SHP77 (cell line): ENCODE data around the gene PLA2G2E.

Experiments
- DNase-seq, 2 experiments: peaks; one replicate each; lab custom pipeline; 2025; lab: John Stamatoyannopoulos, UW

The PLA2G2E gene

DNA sequence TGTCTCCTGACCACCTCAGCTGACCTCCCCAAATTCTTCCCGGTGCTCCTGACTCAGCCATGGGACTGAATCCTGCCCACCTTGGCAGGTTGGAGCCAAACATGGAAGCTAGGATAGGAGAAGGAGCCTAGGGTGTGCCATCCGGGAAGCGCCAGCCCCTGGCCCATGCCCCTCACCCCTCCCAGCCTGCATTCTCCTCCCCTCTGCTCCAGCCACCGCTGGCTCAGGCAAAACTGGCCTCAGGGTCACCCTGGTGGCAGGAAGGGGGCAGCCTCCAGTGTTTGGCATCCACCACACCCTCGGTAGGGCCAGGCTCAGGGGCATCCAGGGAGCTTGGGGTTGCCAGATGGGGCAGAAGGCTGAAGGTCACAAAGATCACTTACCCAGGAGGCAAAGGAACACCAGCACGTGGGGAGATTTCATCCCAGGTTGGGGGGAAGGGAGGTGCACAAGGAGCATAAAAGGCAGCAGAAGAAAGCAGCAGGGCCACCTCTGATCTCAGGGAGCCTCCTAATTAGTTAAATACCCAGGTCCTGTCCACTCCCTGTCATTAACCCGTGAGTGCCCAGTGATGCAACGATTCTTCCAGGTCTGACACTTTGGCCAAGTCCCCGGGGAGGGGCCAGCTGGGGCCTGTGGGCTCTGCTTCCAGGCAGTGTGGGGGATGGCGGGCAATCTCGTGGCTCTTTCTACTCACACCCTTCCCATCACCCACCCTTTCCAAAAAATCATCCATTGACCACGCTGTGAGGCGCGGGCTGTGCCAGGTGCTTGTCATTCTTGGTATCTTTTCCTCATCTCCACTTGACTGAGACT is at the start of gene PLA2G2E:
Gene PLA2G2E (minus strand): TSS at position 481 of the 816 bp plus-strand sequence. CDS start 58 bp downstream, at position 423.
- no peak for DNase-seq

DNA sequence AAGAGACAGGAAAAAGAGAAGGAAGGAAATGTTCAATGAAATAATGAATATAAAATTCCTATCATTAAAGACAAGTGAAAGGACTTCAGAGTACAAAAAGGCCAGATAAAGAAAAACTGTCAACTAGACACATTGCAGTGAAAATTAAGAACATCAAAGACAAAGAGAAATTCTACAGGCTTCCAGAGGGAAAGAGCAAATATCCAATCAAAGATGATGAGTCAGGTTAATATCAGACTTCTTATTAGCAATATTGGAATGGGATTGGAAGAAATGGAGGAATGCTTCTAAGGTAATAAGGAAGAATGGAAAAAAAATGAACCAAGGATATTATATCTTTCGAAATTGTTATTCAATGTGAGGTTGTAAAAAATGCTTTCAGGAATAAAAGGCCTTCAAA is 48.2 kb upstream of the PLA2G2E start:
- no peak for DNase-seq

GRCh38 chr1:19969898-19970660 is 46.7 kb upstream of the PLA2G2E start:
- no peak for DNase-seq

DNA sequence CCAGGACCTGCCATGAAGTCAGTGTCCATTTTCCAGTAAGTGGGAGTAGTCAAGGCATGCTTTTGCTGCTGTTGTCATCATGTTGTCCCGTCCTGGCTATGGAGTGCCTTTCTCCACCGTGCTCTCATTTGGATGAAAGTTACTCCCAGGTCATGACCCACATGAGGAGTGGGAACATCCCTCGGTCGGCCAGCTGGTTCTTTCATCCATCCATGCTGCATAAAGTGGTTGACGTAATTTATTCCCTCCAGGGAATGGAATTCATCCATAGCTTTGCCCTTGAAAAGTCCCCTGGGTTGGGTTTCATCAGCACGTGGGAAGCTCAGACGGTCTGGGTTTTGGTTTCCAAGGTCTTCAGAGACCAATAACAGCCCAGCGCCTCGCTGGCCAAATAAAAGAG is 44.4 kb upstream of the PLA2G2E start:
- no peak for DNase-seq

DNA sequence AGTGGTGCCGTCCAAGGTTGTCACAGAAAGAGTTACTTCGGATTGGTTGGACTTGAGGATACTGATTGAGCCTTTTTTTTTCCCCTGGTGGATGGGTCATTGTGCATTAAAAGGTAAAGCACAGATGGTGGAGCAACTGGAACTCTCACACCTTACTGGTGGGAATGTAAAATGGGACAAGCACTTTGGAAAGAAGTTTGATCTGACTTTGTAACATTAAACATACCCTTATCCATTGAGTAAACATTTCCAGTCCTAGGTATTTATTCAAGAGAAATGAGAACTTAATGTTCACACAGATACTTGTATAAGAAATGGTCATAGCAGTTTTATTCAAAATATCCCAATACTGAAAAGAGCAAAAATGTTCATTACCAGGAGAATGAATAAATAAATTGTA is 41.1 kb upstream of the PLA2G2E start:
- DNase-seq, result no peak

DNA sequence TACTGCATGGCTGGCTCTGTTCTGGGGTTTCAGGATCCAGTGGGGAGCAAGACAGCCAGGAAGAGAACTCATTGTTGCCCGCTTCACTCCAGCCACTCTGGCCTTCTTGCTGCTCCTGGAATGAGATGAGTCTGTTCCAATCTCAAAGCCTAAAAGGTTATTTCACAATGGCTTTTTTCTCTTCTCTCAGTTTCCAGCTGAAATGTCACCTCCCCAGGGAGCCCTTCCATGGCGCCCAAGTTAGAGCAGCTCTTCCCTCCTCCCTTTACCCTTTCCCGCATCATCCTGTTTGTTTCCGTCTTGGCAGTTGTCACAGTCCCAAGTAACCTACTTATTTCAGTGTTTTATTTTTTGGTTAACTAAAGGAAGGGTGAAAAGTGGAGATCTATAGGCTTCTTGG is 40.2 kb upstream of the PLA2G2E start:
- no peak for DNase-seq

DNA sequence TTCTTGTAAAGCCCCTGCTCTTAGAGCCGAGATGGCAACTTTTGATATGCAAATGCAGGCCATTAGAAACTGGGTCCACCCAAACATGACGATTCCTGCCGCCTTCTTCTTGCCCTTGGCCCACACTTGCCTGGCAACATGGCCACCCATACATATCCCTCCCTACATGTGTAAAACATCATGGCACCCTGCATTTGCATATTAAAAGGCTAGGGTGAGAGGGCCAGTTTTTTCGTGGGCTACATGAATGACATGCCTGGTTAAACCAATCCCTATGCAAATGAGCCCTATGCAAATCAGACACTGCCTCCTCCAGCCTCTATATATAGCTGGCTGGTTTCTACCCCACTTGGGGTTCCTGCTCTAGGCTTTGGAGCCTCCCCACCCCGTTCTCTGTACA is 37.2 kb upstream of the PLA2G2E start:
- DNase-seq, result no peak

- no peak for DNase-seq
Measured at GRCh38 chr1:19957779-19958178, 34.4 kb upstream of the PLA2G2E start.

- DNase-seq, result no peak
Measured at GRCh38 chr1:19955534-19956170, 32.2 kb upstream of the PLA2G2E start.

DNA sequence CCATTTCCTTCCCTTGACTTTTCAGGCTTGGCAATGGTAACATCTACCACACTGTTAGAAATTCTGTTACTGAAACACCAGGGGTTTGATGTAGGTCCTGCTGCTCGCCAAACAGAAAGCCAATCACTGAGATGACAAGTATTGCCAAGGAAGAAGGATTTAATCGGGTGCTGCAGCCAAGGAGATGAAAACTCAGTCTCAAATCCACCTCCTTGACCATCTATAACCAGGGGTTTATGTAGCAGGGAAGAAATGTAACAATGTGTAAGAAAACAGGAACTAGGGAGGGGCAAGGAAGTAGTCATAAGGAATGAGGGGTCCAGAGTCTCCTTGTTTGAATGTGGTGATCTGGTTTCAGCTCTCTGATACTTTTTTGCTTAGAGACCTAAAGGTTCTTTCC is 30.6 kb upstream of the PLA2G2E start:
- DNase-seq, result no peak

DNA sequence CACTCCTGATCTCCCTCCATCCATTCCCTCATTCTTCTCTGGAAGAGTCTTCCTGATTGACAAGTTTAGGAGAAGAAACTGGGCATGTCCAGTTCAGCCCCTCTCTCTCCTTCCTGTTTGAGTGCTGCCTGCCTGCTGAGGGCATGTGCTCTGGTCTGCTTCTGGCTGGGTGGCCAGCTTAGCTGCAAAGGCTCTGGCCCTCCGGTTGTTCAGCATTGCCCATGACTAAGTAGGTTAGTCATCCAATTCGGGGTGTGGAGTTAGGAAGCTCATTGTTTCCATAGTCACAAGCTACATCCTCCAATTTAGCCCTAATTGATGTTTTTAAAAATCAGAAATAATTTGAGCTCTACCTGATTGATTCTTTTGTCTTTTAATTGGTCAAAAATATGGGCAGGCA is 25.6 kb upstream of the PLA2G2E start:
- no peak for DNase-seq

DNA sequence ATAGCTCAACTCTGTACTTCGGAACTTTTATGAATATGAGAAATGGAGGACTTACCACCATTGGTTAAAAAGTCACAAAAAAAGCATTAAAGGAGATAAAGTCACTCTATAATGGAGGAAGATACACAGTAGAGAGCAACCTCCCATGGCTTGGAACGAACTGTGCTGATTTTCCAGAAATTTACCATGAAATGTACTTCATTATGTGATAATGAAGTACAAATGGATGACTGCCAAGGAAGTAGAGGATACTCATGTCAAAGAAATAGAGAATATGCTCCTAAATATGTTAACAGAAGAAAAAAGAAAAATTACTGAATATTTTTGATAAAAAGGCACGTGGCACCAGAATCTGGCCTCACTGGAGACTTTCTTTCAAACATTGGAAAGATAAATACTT is 23.6 kb upstream of the PLA2G2E start:
- no peak for DNase-seq

DNA sequence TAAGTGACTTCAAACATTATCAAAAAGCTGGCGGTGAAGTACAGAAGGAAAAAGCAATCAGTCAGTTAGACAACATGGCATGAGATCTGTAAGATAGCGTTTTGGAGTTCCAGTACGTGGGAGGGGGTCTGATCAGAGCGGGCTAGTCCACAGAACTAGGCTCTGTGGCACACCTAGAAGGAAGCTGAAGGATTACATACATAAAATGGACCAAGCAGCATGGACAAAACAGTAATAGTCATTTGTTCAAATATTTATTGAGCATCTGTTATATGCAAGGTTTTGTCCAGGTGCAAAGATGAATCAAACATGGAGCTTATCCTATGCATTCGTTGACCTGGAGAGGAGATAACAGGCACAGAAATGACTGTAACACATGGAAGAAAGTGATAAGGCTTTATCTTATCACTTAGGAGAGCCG is 22.9 kb upstream of the PLA2G2E start:
- no peak for DNase-seq

DNA sequence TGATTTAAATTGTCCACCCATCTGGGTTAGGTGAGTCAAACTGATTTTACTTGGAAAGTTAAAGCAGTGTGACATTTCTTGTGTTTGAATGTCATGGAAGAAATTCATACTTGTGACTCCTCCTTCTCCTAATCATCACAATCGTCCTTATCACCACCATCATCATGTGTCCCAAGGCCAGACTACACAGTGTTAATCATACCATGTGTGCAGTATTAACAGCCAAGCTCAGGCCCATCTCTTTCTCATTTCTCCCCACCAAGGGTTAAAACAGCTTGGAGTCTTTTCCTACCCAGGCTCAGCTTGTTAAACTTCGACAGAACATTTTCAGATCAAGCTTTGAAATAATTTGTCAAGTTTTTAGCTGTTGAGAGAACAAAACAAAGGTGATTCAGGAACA is 22.5 kb upstream of the PLA2G2E start:
- DNase-seq, result no peak

- no peak for DNase-seq
Measured at GRCh38 chr1:19942657-19943056, 19.2 kb upstream of the PLA2G2E start.

DNA sequence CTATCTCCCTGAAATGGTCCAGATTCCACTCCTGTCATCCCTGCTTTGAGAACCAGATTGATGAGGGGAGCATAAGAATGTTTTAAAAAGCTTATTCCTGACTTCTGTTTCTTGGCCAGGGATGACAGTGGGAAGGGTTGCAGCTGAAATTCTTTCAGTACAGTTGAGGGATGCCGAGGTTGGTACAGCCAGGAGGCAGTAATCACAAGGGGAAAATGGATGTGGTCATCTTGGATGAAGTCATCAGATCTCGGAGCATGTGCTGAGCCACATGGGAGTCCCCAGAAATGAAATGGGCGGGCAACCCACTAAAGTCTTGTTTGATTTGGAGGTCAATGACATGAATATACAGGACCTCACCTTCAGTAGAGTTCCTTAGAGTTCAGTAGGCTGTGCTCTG is 18.7 kb upstream of the PLA2G2E start:
- no peak for DNase-seq

DNA sequence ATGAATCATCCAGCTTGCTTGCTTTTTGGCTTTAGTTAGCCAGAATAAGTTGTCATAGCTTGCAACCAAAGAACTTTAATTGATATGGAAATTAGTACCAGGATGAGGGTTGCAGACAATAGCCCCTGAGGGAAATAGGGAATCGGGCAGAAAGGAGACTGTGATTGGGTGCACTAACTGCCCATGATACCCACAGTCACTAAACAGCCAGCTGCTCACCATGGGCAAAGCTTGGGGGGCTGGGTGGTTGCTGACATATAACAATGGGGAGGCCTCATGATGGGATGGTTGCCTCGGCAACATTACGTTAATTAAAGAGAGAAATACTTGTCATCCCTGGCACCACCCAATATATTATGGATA is 17.8 kb upstream of the PLA2G2E start:
- no peak for DNase-seq

- DNase-seq, result no peak
Measured at GRCh38 chr1:19940486-19941205, 17.2 kb upstream of the PLA2G2E start.

- DNase-seq, result no peak
Measured at GRCh38 chr1:19938472-19938871, 15.1 kb upstream of the PLA2G2E start.

GRCh38 chr1:19936061-19936750 is 12.8 kb upstream of the PLA2G2E start:
- no peak for DNase-seq

- no peak for DNase-seq
Measured at GRCh38 chr1:19934336-19934735, 10.9 kb upstream of the PLA2G2E start.

GRCh38 chr1:19932866-19933265 is 9.4 kb upstream of the PLA2G2E start:
- no peak for DNase-seq
